Muscle of leg (tissue), 11 donors: ENCODE results near the gene SHMT1. TPM values are rescaled to one million over a fixed set of nuclear protein-coding genes. Genes with fewer than 3 reads are reported as not detected.
"Not testable (repeated sequence)": the region's sequence is repeated elsewhere in the genome, so short reads cannot be mapped to it uniquely, and the experiment has no call there.

Experiments used
- DNase-seq: peaks from one replicate; pipeline ENCODE4 v3.0.0; 2013
- H3K27ac ChIP-seq: one replicate; pipeline ENCODE4 v1.5.1; 2013; ENCODE audit warnings: mild to moderate bottlenecking, low read length, control low read depth
- H3K27me3 ChIP-seq: one replicate; pipeline ENCODE4 v1.6.1; 2013; ENCODE audit warnings: low read length; ENCODE audit not compliant: control insufficient read depth, insufficient read depth
- H3K36me3 ChIP-seq: one replicate; pipeline ENCODE4 v1.6.1; 2013; ENCODE audit warnings: low read length; ENCODE audit not compliant: control insufficient read depth, insufficient read depth
- H3K4me1 ChIP-seq: one replicate; pipeline ENCODE4 v1.6.1; 2013; ENCODE audit warnings: low read length; ENCODE audit not compliant: control insufficient read depth, insufficient read depth
- H3K4me3 ChIP-seq: one replicate; pipeline ENCODE4 v1.5.1; 2013; ENCODE audit warnings: low read length, control low read depth
- H3K9me3 ChIP-seq: replicated peaks from 2 replicates; pipeline ENCODE4 v1.6.1; 2013; ENCODE audit warnings: low read depth, low read length; ENCODE audit not compliant: control insufficient read depth
- WGBS: methylation state at CpG from one replicate; pipeline ENCODE4 v1.1.5; 2013; ENCODE audit warnings: missing lambda C conversion rate; ENCODE audit not compliant: insufficient coverage; 5-methylcytosine and 5-hydroxymethylcytosine counted together
- polyA plus RNA-seq, 8 donors: library from polyadenylated mRNA; unstranded; fragments of 120-200 nt; gene quantifications; one replicate each; pipeline versions ENCODE4 v1.2.1 to v1.2.3, GENCODE V29; 2013; ENCODE audit warnings: inconsistent platforms in 1 of 8, low replicate concordance in 1 of 8; ENCODE audit not compliant: insufficient read length in 8 of 8, insufficient read depth in 1 of 8
- total RNA-seq: library from RNA; stranded (reverse); fragments of 120-200 nt; gene quantifications from one replicate; pipeline ENCODE4 v1.2.4, GENCODE V29; 2013

The SHMT1 gene
- total and polyA plus RNA-seq, 9 donors: 7.0 to 14.1 (median 11.2) TPM

DNA sequence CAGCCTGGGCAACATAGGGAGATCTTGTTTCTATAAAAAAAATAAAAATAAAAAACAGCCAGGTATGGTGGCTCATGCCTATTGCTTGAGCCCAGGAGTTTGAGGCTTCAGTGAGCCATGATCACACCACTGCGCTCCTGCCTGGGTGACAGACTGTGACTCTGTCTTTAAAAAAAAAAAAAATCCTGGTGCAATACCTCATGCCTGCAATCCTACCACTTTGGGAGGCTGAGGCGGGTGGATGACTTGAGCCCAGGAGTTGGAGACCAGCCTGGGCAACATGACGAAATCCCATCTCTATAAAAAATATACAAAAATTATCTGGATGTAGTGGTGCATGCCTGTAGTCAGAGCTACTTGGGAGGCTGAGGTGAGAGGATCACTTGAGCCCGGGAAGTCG is 15.3 kb upstream of the SHMT1 start:
- H3K27me3 ChIP-seq: peaks cover 18% of the 10 kb centered on the region
- WGBS: 100% methylated on average over 1 of the region's 5 CpGs
- H3K27ac ChIP-seq, H3K4me1 ChIP-seq, H3K4me3 ChIP-seq, H3K36me3 ChIP-seq, H3K9me3 ChIP-seq, DNase-seq: not testable (repeated sequence)

GRCh38 chr17:18378205-18378505 is 14.8 kb upstream of the SHMT1 start:
- Histone ChIP-seq H3K27me3 (peaks cover 15% of the 10 kb centered on the region), H3K9me3 (peaks cover 4% of the 10 kb centered on the region), H3K4me1 (no peaks in the 10 kb centered on the region), H3K4me3 (no peak overlapping the region), H3K27ac (no peak overlapping the region), H3K36me3 (no peaks in the 10 kb centered on the region)
- 50% methylated on average over 1 of the region's 2 CpGs for WGBS
- DNase-seq: no peak

DNA sequence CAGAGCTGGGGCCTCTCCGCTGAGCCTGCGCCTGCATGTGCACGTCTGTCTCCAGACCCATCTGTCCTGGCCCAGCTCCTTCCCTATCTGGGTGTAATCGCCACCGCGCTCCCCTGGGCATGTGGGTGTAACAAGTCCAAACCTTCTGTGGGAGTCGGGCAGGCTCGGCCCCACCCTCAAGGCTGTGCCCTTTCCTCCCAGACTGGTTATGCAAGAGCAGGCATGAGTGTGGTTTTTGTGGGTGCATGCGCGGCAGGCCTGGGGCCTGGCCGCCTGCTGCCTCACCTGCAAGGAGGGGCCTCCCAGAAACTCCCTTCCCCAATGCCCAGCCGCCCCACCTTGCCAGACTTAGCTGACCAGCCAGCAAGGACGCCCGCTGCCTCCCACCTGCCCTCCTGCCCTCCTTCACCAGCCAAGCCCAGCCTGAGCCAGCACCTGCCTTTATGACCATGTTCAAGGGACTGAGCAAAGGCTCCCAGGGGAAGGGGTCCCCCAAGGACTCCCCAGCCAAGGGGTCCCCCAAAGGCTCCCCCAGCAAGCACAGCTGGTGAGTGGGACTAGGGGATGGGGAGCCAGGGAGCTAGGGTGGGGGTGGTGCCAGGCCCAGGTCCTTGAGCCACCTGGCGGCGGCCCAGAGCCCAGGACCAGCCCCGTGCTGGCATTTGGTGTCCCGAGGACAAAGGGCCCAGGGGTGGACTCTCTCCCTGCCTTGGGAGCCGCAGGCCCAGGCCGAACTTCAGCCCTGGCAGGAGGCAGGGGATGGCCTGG is 14.3 kb upstream of the SHMT1 start, which contains the start of gene EVPLL:
Gene EVPLL, plus strand, starts transcription at position 342 of the 768 bp plus-strand sequence. CDS start 3,160 bp downstream, outside the sequence.
- peaks cover 4% of the 10 kb centered on the region for H3K9me3 ChIP-seq
- 67% methylated on average over 18 of the region's 20 CpGs for WGBS
- no peaks in the 10 kb centered on the region for H3K4me1 ChIP-seq
- H3K27ac ChIP-seq: no peak within 1 kb of the TSS
- no peaks in the 10 kb centered on the region for H3K36me3 ChIP-seq
- H3K27me3 ChIP-seq: peaks cover 10% of the 10 kb centered on the region
- DNase-seq: no peak
- H3K4me3 ChIP-seq: no peak within 1 kb of the TSS

- Histone ChIP-seq H3K27me3 (peaks cover 2% of the 10 kb centered on the region), H3K27ac (no peak overlapping the region), H3K4me1 (no peaks in the 10 kb centered on the region), H3K9me3 (peaks cover 4% of the 10 kb centered on the region), H3K4me3 (no peak overlapping the region), H3K36me3 (no peaks in the 10 kb centered on the region)
- DNase-seq: no peak
- WGBS: 70% methylated on average over 2 of the region's 7 CpGs
These were observed 10.9 kb upstream of the SHMT1 start for GRCh38 chr17:18374216-18374615.

DNA sequence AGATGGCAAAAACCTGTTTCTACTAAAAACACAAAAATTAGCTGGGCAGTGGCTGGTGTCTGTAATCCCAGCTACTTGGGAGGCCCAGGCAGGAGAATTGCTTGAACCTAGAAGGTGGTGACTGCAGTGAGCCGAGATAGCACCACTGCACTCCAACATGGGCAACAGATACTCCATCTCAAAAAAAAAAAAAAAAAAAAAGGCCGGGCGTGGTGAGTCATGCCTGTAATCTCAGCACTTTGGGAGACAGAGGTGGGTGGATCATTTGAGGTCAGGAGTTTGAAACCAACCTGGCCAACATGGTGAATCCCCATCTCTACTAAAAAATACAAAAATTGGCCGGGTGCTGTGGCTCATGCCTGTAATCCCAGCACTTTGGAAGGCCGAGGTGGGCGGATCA is 9.8 kb upstream of the SHMT1 start:
- H3K27ac ChIP-seq, H3K9me3 ChIP-seq, H3K27me3 ChIP-seq, DNase-seq, H3K4me3 ChIP-seq, H3K36me3 ChIP-seq, H3K4me1 ChIP-seq: not testable (repeated sequence)
- whole genome bisulfite sequencing: no CpG with 5 or more reads among the region's 6 CpGs

DNA sequence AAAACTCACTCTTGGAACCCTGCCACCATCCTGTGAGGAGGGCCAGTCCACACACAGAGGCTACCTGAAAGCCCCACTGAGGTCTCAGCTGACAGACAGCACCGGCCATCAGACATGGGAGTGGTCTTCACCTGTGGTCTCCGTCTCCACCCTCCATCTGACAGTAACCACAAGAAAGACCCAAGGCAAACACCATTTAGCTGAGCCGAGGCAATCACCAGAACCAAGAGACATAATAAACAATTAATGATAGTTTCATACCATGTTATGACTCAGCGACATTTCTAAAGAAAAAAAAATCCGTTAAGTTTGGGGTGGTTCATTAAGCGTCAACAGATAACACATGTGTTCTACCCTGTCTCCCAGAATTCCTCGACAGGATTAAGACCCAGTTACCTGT is 8.1 kb upstream of the SHMT1 start:
- H3K4me1 ChIP-seq: no peaks in the 10 kb centered on the region
- WGBS: 100% methylated on average over 4 of the region's 7 CpGs
- H3K27me3 ChIP-seq: peaks cover 2% of the 10 kb centered on the region
- peaks cover 4% of the 10 kb centered on the region for H3K9me3 ChIP-seq
- no peak for DNase-seq
- H3K27ac ChIP-seq: no peak overlapping the region
- no peak overlapping the region for H3K4me3 ChIP-seq
- no peaks in the 10 kb centered on the region for H3K36me3 ChIP-seq

DNA sequence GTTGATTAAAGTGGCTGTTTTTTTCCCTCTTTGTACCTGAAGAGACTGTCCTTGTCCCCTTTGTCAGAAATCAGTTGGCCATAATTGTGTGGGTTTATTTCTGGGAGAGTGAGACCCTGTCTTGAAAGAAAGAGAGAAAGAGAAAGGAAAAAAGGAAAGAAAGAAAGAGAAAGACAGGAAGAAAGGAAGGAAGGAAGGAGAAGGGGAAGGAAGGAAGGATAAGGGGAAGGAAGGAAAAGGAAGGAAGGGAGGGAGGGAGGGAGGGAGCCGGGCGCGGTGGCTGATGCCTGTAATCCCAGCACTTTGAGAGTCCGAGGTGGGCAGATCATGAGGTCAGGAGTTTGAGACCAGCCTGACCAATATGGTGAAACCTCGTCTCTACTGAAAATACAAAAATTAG is 7.4 kb upstream of the SHMT1 start:
- H3K27ac ChIP-seq: no peak overlapping the region
- H3K27me3 ChIP-seq: peaks cover 2% of the 10 kb centered on the region
- H3K4me3 ChIP-seq: no peak overlapping the region
- no peaks in the 10 kb centered on the region for H3K4me1 ChIP-seq
- peaks cover 4% of the 10 kb centered on the region for H3K9me3 ChIP-seq
- H3K36me3 ChIP-seq: no peaks in the 10 kb centered on the region
- no peak for DNase-seq
- WGBS: 90% methylated on average over 3 of the region's 5 CpGs

DNA sequence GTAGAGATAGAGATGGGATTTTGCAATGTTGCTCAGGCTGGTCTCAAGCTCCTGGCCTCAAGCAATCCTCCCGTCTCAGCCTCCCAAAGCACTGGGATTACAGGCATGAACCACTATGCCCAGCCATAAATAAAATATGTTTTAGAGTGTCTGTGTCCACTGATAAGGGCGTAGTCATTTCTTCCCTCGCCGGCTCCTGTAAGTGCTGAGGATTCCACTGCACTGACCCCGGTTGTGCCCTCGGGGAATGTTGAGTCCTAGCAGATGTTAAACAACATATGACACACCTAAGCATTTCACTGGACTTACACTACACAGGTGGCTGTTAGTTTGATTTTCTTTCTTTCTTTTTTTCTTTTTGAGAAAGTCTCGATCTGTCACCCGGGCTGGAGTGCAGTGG is 5.6 kb upstream of the SHMT1 start:
- Histone ChIP-seq H3K27ac (no peak overlapping the region), H3K27me3 (peaks cover 2% of the 10 kb centered on the region), H3K4me1 (no peaks in the 10 kb centered on the region), H3K9me3 (no peaks in the 10 kb centered on the region), H3K36me3 (no peaks in the 10 kb centered on the region), H3K4me3 (no peak overlapping the region)
- DNase-seq: no peak
- WGBS: 30% methylated on average over 2 of the region's 8 CpGs

DNA sequence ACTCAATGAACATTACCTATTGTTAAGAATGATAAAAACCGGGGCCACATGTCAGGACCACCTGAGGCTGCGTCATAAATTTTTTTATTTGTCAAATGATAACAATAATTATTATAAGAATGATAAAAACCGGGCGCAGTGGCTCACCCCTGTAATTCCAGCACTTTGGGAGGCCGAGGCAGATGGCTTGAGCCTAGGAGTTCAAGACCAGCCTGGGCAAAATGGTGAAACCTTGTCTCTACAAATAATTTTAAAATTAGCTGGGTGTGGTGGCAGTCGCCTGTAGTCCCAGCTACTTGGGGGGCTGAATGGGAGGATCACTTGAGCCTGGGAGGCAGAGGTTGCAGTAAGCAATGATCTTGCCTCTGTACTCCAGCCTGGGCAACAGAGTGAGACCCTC is 816 bp upstream of the SHMT1 start:
- no peak overlapping the region for H3K27ac ChIP-seq
- WGBS: no CpG with 5 or more reads among the region's 6 CpGs
- no peak overlapping the region for H3K4me3 ChIP-seq
- peaks cover 11% of the 10 kb centered on the region for H3K4me1 ChIP-seq
- no peaks in the 10 kb centered on the region for H3K9me3 ChIP-seq
- no peaks in the 10 kb centered on the region for H3K27me3 ChIP-seq
- DNase-seq: no peak
- peaks cover 7% of the 10 kb centered on the region for H3K36me3 ChIP-seq

GRCh38 chr17:18362698-18363100 is 651 bp downstream of the SHMT1 start:
- H3K36me3 ChIP-seq: peaks cover 14% of the 10 kb centered on the region
- H3K4me1 ChIP-seq: peaks cover 11% of the 10 kb centered on the region
- under 1% methylated on average over 12 of the region's 14 CpGs for WGBS
- DNase-seq: peak; percentile 73
- no peaks in the 10 kb centered on the region for H3K27me3 ChIP-seq
- no peaks in the 10 kb centered on the region for H3K9me3 ChIP-seq
- H3K4me3 ChIP-seq: peak overlapping the region; percentile 72
- H3K27ac ChIP-seq: peak overlapping the region; percentile 52
